Esophagus squamous epithelium (tissue), 5 donors: ENCODE results near the gene FAM83F. TPM values are rescaled to one million over a fixed set of nuclear protein-coding genes. Genes with fewer than 3 reads are reported as not detected.

ENCODE experiments used
- DNase-seq: peaks from one replicate; lab custom pipeline; 2025; lab: John Stamatoyannopoulos, UW
- H3K27ac ChIP-seq, 4 donors: fragments of 200-600 bp; sonication (generic); one replicate each; pipeline ENCODE4 v1.5.1; 2016 to 2019; ENCODE audit warnings: mild to moderate bottlenecking in 1 of 4
- H3K27me3 ChIP-seq, 4 donors: fragments of 200-600 bp; sonication (generic); 1 replicate in 3 of 4; 2 replicates in 1 of 4; pipeline versions ENCODE4 v1.5.1 to v1.6.0; 2017 to 2021; ENCODE audit warnings: antibody characterized with exemption in 1 of 4
- H3K36me3 ChIP-seq, 3 donors: fragments of 200-600 bp; sonication (generic); one replicate each; pipeline ENCODE4 v1.5.1; 2016 to 2019
- H3K4me1 ChIP-seq, 3 donors: fragments of 200-600 bp; sonication (generic); one replicate each; pipeline ENCODE4 v1.5.1; 2017 to 2019
- H3K4me3 ChIP-seq, 4 donors: fragments of 200-600 bp; sonication (generic); 1 replicate in 3 of 4; 2 replicates in 1 of 4; pipeline ENCODE4 v1.5.1; 2016 to 2019; ENCODE audit warnings: mild to moderate bottlenecking in 2 of 4, moderate library complexity in 1 of 4
- H3K9me3 ChIP-seq, 3 donors: fragments of 200-600 bp; sonication (generic); one replicate each; pipeline ENCODE4 v1.5.1; 2016 to 2019
- POLR2A ChIP-seq, 4 donors: fragments of 450-650 bp; IDR thresholded peaks; one replicate each; pipeline ENCODE4 v1.6.1; 2017; ENCODE audit warnings: antibody characterized with exemption in 4 of 4, mild to moderate bottlenecking in 4 of 4, moderate library complexity in 3 of 4
- WGBS, 2 donors: methylation state at CpG; one replicate each; pipeline ENCODE4 v1.1.5; 2018; 5-methylcytosine and 5-hydroxymethylcytosine counted together
- intact Hi-C: fragments of 100-400 bp; cut with DNase I; formaldehyde crosslinking; loops from one replicate; pipeline ENCODE4 v1.15.0; 2022
- total RNA-seq, 4 donors: library from RNA; depleted of rRNA; stranded (reverse); fragments of >200 nt; gene quantifications; one replicate each; pipeline ENCODE4 v1.1.0, GENCODE V29; 2016
- TF ChIP-seq, protein P1 (sequence below), 6 experiments: fragments of 450-650 bp in 4 of 6; fragments of 200-600 bp in 2 of 6; sonication (generic) in 2 of 6; IDR thresholded peaks; one replicate each; pipeline ENCODE4 v1.5.1; 2016 to 2019; ENCODE audit warnings: antibody characterized with exemption in 6 of 6, mild to moderate bottlenecking in 4 of 6, moderate library complexity in 4 of 6
- donor health status: DM: yes; HTN: yes; CAD: no.

FAM83F gene
- total RNA-seq, 4 donors from 2014 or later = 25.5 to 39.2 (median 29.6) TPM

DNA sequence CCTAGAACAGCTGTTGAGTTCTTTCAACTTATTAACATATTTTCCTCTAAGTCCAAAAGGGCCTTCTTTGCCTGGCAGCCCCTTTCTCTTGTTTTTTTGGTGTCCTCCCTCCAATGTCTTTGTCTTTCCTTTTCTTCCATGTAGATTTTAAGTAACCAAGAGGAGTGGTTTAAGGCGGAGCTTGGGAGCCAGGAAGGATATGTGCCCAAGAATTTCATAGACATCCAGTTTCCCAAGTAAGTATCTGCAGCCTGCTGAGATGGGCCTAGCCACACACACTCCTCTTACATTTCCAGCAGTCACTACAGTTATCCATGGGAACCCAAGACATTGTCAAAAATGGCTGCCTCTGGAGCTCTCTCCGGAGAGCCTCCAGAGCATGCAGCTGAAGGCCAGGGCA lies 39.1 kb upstream of the FAM83F start:
- H3K27ac ChIP-seq = no peak overlapping the region
- no peak for TF ChIP-seq POLR2A (IDR thresholded peaks at IDR 0.05)
- TF ChIP-seq, protein P1, sequence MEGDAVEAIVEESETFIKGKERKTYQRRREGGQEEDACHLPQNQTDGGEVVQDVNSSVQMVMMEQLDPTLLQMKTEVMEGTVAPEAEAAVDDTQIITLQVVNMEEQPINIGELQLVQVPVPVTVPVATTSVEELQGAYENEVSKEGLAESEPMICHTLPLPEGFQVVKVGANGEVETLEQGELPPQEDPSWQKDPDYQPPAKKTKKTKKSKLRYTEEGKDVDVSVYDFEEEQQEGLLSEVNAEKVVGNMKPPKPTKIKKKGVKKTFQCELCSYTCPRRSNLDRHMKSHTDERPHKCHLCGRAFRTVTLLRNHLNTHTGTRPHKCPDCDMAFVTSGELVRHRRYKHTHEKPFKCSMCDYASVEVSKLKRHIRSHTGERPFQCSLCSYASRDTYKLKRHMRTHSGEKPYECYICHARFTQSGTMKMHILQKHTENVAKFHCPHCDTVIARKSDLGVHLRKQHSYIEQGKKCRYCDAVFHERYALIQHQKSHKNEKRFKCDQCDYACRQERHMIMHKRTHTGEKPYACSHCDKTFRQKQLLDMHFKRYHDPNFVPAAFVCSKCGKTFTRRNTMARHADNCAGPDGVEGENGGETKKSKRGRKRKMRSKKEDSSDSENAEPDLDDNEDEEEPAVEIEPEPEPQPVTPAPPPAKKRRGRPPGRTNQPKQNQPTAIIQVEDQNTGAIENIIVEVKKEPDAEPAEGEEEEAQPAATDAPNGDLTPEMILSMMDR (IDR thresholded peaks at IDR 0.05) = no peak
- 96 to 100% methylated on average over 2 of the region's 2 CpGs for WGBS, 2 donors

DNA sequence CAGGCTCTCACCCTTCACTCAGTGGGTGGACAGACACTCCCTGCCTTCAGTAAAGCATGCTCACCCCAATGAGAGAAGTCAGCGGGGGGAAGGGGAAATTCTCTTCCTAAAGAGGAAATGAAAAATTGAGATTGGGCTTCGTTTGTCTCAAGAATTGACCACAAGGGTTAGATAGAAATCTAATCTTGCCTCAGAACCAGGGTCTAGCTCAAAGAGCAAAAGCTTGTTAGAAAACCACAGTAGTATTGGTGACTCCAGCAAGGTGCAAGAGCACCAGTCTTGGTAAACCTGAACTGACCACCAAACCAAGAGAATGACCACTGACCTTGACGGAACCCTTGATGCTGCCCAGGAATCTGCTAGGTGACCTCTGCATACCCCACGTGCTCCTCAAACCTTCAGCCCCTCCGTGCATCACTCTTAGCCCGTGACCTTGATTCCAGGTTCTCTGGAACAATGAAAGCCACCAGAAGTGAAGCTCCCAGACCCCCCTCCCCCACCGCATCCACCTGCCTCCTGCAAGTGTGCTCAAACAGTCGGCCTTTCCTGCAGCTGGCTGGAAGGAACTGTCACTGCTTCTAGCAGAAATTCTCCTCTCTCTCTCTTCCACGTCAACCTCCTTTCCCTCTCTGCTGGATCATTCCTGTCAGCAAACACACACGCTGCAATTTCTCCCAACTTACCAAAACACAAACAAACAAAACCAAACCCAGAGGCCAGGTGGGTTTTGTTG lies 37.7 kb upstream of the FAM83F start:
- no peak overlapping the region for H3K4me3 ChIP-seq
- intact Hi-C loops = no loop called here
- H3K4me1 ChIP-seq = peaks cover 0 to 29% (median 14%) of the 10 kb centered on the region in 3 donors
- H3K9me3 ChIP-seq = no peaks in the 10 kb centered on the region
- H3K27me3 ChIP-seq = peaks cover 0 to 49% (median 0%) of the 10 kb centered on the region in 4 donors
- 51 to 68% methylated on average over 9 to 10 of the region's 10 CpGs for WGBS, 2 donors
- no peak overlapping the region for H3K27ac ChIP-seq
- no peak for DNase-seq
- TF ChIP-seq, protein P1 (IDR thresholded peaks at IDR 0.05) = no peak
- TF ChIP-seq POLR2A (IDR thresholded peaks at IDR 0.05) = no peak
- H3K36me3 ChIP-seq = no peaks in the 10 kb centered on the region

More for the DNA sequence above, 39.1 kb upstream of the FAM83F start:
- Histone ChIP-seq H3K36me3 (no peaks in the 10 kb centered on the region), H3K4me3 (no peak overlapping the region), H3K4me1 (peaks cover 0 to 29% (median 14%) of the 10 kb centered on the region in 3 donors), H3K27me3 (peaks cover 0 to 38% (median 0%) of the 10 kb centered on the region in 4 donors), H3K9me3 (no peaks in the 10 kb centered on the region)
- intact Hi-C loops = no loop called here
- no peak for DNase-seq

DNA sequence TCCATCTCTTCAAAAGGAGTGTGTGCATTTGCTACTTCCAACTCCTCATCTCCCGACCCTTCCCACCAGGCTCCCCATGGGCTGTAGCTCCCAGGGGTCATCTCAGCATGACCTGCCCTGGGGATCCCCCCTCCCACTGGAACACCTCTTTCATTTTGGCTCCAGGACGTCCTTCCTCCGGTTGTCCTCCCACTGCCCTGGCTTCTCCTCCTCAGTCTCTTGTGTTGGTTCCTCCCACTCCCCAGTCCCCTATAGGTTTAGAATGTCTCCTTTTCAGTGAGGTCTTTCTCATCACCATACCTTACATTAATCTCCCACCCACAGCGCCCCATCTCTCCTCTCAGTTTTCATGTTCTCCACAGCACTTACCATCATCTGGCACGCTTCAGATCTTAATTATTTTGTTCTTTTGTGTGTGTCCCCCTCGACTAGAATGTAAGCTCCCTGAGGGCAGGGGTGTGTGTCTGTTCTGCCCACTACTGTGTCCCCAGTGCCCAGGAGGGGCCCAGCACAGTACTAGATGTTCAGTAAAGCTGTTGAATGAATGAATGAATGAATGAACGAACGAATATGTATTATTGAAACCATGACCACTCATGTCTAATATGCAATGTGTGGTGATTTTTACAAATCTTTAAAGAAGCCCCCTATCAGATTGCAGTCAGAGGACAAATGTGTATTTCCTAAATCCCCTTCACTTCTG lies 36.6 kb upstream of the FAM83F start:
- Histone ChIP-seq H3K36me3 (no peaks in the 10 kb centered on the region), H3K27me3 (peaks cover 0 to 57% (median 0%) of the 10 kb centered on the region in 4 donors), H3K9me3 (no peaks in the 10 kb centered on the region), H3K27ac (no peak overlapping the region), H3K4me1 (peaks cover 0 to 29% (median 14%) of the 10 kb centered on the region in 3 donors), H3K4me3 (no peak overlapping the region)
- intact Hi-C loops = no loop called here
- TF ChIP-seq, protein P1 (IDR thresholded peaks at IDR 0.05) = no peak
- TF ChIP-seq POLR2A (IDR thresholded peaks at IDR 0.05) = no peak
- DNase-seq = no peak
- 81 to 83% methylated on average over 8 of the region's 8 CpGs for WGBS, 2 donors

DNA sequence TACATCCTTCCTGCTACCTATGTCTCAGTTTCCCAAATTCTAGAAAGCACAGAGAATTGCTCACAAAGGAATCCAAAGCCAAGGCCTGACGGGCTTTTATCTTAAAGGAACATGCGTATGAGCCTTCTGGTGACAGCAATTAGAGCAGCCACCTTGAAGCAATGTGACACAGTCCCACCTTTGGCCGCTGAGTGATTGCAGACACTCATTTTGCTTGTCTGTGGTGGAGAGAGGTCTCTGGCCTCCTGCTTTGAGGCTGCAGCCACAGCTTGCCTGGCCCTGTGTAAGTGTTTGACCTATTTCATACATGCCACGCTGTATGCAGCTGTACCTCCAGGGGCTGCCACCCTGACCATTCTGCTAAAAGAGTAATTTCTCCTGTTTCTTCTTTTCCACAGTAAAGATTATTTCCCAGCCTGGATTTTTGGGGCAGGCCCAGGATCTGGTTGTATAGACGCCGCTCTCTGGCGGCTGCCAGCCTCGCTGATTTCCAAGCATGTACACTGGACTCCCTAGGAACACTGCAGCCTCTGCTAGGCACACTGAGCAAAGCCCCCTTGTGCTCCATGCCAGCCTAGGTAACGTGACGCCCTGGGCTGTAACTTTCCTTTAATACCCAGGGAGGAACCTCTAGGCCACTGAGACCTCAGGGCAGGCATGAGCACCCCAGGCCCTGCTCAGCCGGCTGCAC lies 35.7 kb upstream of the FAM83F start:
- Histone ChIP-seq H3K4me3 (no peak overlapping the region), H3K27me3 (peaks cover 0 to 66% (median 0%) of the 10 kb centered on the region in 4 donors), H3K36me3 (no peaks in the 10 kb centered on the region), H3K27ac (no peak overlapping the region), H3K4me1 (peaks cover 0 to 23% (median 14%) of the 10 kb centered on the region in 3 donors), H3K9me3 (no peaks in the 10 kb centered on the region)
- intact Hi-C loops = no loop called here
- WGBS, 2 donors = 70 to 78% methylated on average over 9 to 10 of the region's 11 CpGs
- TF ChIP-seq POLR2A (IDR thresholded peaks at IDR 0.05) = no peak
- TF ChIP-seq, protein P1 (IDR thresholded peaks at IDR 0.05) = no peak
- no peak for DNase-seq
